OCI-LY7 (cell line): ENCODE data around the gene SLC29A1.

Experiments used
- CTCF ChIP-seq: fragments of 200-600 bp; sonication (generic); conservative IDR thresholded peaks from 2 replicates; pipeline ENCODE4 v1.5.1; 2014; ENCODE audit warnings: mild to moderate bottlenecking, antibody characterized with exemption, low read length, moderate library complexity, mixed read lengths
- EZH2phosphoT487 ChIP-seq: fragments of 200-600 bp; sonication (generic); IDR thresholded peaks from 2 replicates; pipeline ENCODE4 v1.6.1; 2018; ENCODE audit warnings: low read depth, borderline replicate concordance, mild to moderate bottlenecking, mixed run types, antibody characterized with exemption, low read length, moderate library complexity, mixed read lengths

GRCh38 chr6:44235891-44236516 is 12.6 kb downstream of the SLC29A1 start:
- TF ChIP-seq CTCF (no peak), EZH2phosphoT487 (no peak)
